Uterus (tissue), 4 donors: ENCODE data around the gene VWC2. TPM values are rescaled to one million over a fixed set of nuclear protein-coding genes. Genes with fewer than 3 reads are reported as not detected.
A peak's percentile ranks its signal among the peaks of the same experiment; 100 is the strongest.

ENCODE experiments used
- DNase-seq, 2 donors: peaks; one replicate each; pipeline ENCODE4 v3.0.0-alpha.2; 2019 to 2020
- H3K27ac ChIP-seq, 2 donors: fragments of 200-600 bp; sonication (generic); 1 replicate in 1 of 2; 2 replicates in 1 of 2; pipeline ENCODE4 v1.5.1; 2016 to 2018
- H3K27me3 ChIP-seq, 2 donors: fragments of 200-600 bp; sonication (generic); one replicate each; pipeline ENCODE4 v1.5.1; 2018 to 2019; ENCODE audit warnings: control low read depth in 1 of 2
- H3K36me3 ChIP-seq, 2 donors: fragments of 200-600 bp; sonication (generic); one replicate each; pipeline ENCODE4 v1.5.1; 2019; ENCODE audit warnings: control low read depth in 1 of 2
- H3K4me1 ChIP-seq, 2 donors: fragments of 200-600 bp; sonication (generic); one replicate each; pipeline ENCODE4 v1.5.1; 2018 to 2019; ENCODE audit warnings: control low read depth in 1 of 2
- H3K4me3 ChIP-seq, 2 donors: fragments of 200-600 bp; sonication (generic); 1 replicate in 1 of 2; 2 replicates in 1 of 2; pipeline ENCODE4 v1.5.1; 2018 to 2019; ENCODE audit warnings: mild to moderate bottlenecking in 1 of 2
- H3K9me3 ChIP-seq, 2 donors: fragments of 200-600 bp; sonication (generic); one replicate each; pipeline ENCODE4 v1.5.1; 2019; ENCODE audit warnings: control low read depth in 1 of 2
- CTCF ChIP-seq, 4 experiments: fragments of 200-600 bp in 2 of 4; fragments of 450-650 bp in 2 of 4; sonication (generic) in 2 of 4; IDR thresholded peaks; one replicate each; pipeline ENCODE4 v1.5.1; 2016 to 2019; ENCODE audit warnings: antibody characterized with exemption in 4 of 4, mild to moderate bottlenecking in 2 of 4, moderate library complexity in 1 of 4
- POLR2A ChIP-seq, 2 donors: fragments of 450-650 bp; IDR thresholded peaks; one replicate each; pipeline ENCODE4 v1.6.1; 2016; ENCODE audit warnings: antibody characterized with exemption in 2 of 2, mild to moderate bottlenecking in 1 of 2, moderate library complexity in 1 of 2
- intact Hi-C: fragments of 100-400 bp; cut with DNase I; formaldehyde crosslinking; loops from one replicate; pipeline ENCODE4 v1.15.1; 2023; ENCODE audit warnings: low total_unique reads
- total RNA-seq, 4 donors: library from RNA; depleted of rRNA in 3 of 4; stranded (reverse); fragments of >200 nt in 3 of 4; gene quantifications; one replicate each; pipeline versions ENCODE4 v1.1.0 to v1.2.4, GENCODE V29; 2014 to 2023
- donor health status: DM: yes; HTN: yes; CAD: no.

Gene VWC2
- total RNA-seq, 4 donors from 2014 or later, result under 0.01 to 1.9 (median 0.91) TPM; not detected in 1

- intact Hi-C loops, result no loop called here
- Histone ChIP-seq H3K36me3 (no peaks in the 10 kb centered on the region), H3K27me3 (no peaks in the 10 kb centered on the region)
Observed at GRCh38 chr7:49775065-49775948, 1.9 kb downstream of the VWC2 start.

GRCh38 chr7:49775949-49776443 is 2.6 kb downstream of the VWC2 start:
- H3K4me3 ChIP-seq, result peak overlapping the region; percentile 26 to 58
- H3K27ac ChIP-seq, result peak overlapping the region in 1 of 2 donors; percentile 68
- no peak for DNase-seq
- no peaks in the 10 kb centered on the region for H3K9me3 ChIP-seq
- H3K27me3 ChIP-seq, result no peaks in the 10 kb centered on the region
- no peak for TF ChIP-seq POLR2A (IDR thresholded peaks at IDR 0.05)
- TF ChIP-seq CTCF (IDR thresholded peaks at IDR 0.05), result no peak
- no peaks in the 10 kb centered on the region for H3K36me3 ChIP-seq
- intact Hi-C loops, result no loop called here
- H3K4me1 ChIP-seq, result no peaks in the 10 kb centered on the region

More at GRCh38 chr7:49775065-49775948, 1.9 kb downstream of the VWC2 start:
- Histone ChIP-seq H3K9me3 (no peaks in the 10 kb centered on the region), H3K27ac (peak overlapping the region; percentile 3 to 68), H3K4me3 (peak overlapping the region; percentile 26 to 58), H3K4me1 (no peaks in the 10 kb centered on the region)
- no peak for TF ChIP-seq CTCF (IDR thresholded peaks at IDR 0.05)
- DNase-seq, result no peak

- no peak for DNase-seq
- H3K4me1 ChIP-seq, result no peaks in the 10 kb centered on the region
- H3K27ac ChIP-seq, result no peak overlapping the region
- no peaks in the 10 kb centered on the region for H3K36me3 ChIP-seq
- no peak overlapping the region for H3K4me3 ChIP-seq
- H3K27me3 ChIP-seq, result no peaks in the 10 kb centered on the region
- TF ChIP-seq CTCF (IDR thresholded peaks at IDR 0.05) (no peak), POLR2A (IDR thresholded peaks at IDR 0.05) (no peak)
- H3K9me3 ChIP-seq, result no peaks in the 10 kb centered on the region
- intact Hi-C loops, result no loop called here
Observed at GRCh38 chr7:49776994-49777393, 3.6 kb downstream of the VWC2 start.

- Histone ChIP-seq H3K27ac (peak overlapping the region in 1 of 2 donors; percentile 8), H3K4me1 (no peaks in the 10 kb centered on the region), H3K4me3 (no peak overlapping the region), H3K36me3 (no peaks in the 10 kb centered on the region), H3K9me3 (no peaks in the 10 kb centered on the region), H3K27me3 (no peaks in the 10 kb centered on the region)
- no peak for DNase-seq
- no peak for TF ChIP-seq CTCF (IDR thresholded peaks at IDR 0.05)
- TF ChIP-seq POLR2A (IDR thresholded peaks at IDR 0.05), result no peak
- intact Hi-C loops, result no loop called here
Observed at GRCh38 chr7:49778731-49779270, 5.4 kb downstream of the VWC2 start.

- intact Hi-C loops, result no loop called here
- Histone ChIP-seq H3K4me3 (no peak overlapping the region), H3K9me3 (no peaks in the 10 kb centered on the region), H3K36me3 (no peaks in the 10 kb centered on the region), H3K27me3 (no peaks in the 10 kb centered on the region), H3K4me1 (no peaks in the 10 kb centered on the region), H3K27ac (no peak overlapping the region)
- TF ChIP-seq CTCF (IDR thresholded peaks at IDR 0.05) (no peak), POLR2A (IDR thresholded peaks at IDR 0.05) (no peak)
- DNase-seq, result no peak
Observed at GRCh38 chr7:49780953-49781352, 7.5 kb downstream of the VWC2 start.
